ENCODE data around the gene INSRR.

- TF ChIP-seq POLR2A (IDR thresholded peaks at IDR 0.05) (no peak), CTCF (IDR thresholded peaks at IDR 0.05) (no peak), POLR2AphosphoS5 (IDR thresholded peaks at IDR 0.05) (no peak)
These were observed 12.3 kb downstream of the INSRR start for GRCh38 chr1:156846643-156847042.
